Measurements from ENCODE around the gene ADGRA3. TPM values are rescaled to one million over a fixed set of nuclear protein-coding genes. Genes with fewer than 3 reads are reported as not detected.

The ADGRA3 gene
- total RNA-seq, 1 experiment from 2014 or later: 41.2 TPM

DNA sequence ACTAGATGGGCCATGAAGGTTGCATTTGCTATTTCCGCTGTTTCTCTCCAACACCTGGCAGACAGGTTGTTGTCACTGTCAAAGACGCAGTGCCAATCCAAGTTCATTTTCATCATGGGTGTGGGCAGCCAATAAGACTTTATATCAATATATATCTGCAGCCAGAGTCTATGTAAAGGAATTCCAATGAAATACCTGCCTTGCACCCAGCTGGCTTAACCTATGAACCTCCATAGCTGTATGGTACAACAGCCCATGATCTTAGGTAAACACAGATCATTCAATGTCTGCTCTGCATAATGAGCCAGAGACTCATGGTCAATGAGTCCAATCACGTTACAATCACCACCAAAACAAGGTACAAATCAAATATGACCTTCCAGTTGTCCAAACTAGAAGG, 37.7 kb upstream of the ADGRA3 start:
- intact Hi-C loops (cut with micrococcal nuclease; ENCODE audit: unreplicated experiment): no loop called here
- Histone ChIP-seq H3K36me3 (ENCODE audit: control insufficient read depth, insufficient read depth, low read length) (no peaks in the 10 kb centered on the region), H3K27ac (ENCODE audit: low read length) (no peak overlapping the region), H3K4me3 (ENCODE audit: low read depth in 2 of 2, low read length in 2 of 2) (no peak overlapping the region), H3K9me3 (ENCODE audit: control insufficient read depth, insufficient read depth, low read depth, low read length) (no peaks in the 10 kb centered on the region), H3K27me3 (ENCODE audit: control insufficient read depth, insufficient read depth, low read length) (no peaks in the 10 kb centered on the region), H3K4me1 (ENCODE audit: control insufficient read depth, insufficient read depth, low read length) (no peaks in the 10 kb centered on the region)
- CTCF ChIA-PET: no interaction called here
- POLR2A ChIA-PET: no interaction called here
- ATAC-seq: no peak
- no TSS peak for BruUV-seq (replicated peaks)
- in situ Hi-C loops (cut with HindIII; ENCODE audit: low pct_unique_long_range_greater_than_20kb, low sequenced_read_pairs): no loop called here
- DNase-seq (ENCODE audit: low read depth, low spot score): no peak
- TF ChIP-seq, protein P1, sequence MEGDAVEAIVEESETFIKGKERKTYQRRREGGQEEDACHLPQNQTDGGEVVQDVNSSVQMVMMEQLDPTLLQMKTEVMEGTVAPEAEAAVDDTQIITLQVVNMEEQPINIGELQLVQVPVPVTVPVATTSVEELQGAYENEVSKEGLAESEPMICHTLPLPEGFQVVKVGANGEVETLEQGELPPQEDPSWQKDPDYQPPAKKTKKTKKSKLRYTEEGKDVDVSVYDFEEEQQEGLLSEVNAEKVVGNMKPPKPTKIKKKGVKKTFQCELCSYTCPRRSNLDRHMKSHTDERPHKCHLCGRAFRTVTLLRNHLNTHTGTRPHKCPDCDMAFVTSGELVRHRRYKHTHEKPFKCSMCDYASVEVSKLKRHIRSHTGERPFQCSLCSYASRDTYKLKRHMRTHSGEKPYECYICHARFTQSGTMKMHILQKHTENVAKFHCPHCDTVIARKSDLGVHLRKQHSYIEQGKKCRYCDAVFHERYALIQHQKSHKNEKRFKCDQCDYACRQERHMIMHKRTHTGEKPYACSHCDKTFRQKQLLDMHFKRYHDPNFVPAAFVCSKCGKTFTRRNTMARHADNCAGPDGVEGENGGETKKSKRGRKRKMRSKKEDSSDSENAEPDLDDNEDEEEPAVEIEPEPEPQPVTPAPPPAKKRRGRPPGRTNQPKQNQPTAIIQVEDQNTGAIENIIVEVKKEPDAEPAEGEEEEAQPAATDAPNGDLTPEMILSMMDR (IDR thresholded peaks at IDR 0.05): no peak
- TF ChIP-seq POLR2AphosphoS5 (IDR thresholded peaks at IDR 0.05; ENCODE audit: low read depth, low read length) (no peak), SIN3A (IDR thresholded peaks at IDR 0.05; ENCODE audit: borderline replicate concordance, insufficient read depth, low read depth, low read length) (no peak), TCF7L2 (IDR thresholded peaks at IDR 0.05; ENCODE audit: low read depth, low read length) (no peak)
- TF ChIP-seq, protein P2, sequence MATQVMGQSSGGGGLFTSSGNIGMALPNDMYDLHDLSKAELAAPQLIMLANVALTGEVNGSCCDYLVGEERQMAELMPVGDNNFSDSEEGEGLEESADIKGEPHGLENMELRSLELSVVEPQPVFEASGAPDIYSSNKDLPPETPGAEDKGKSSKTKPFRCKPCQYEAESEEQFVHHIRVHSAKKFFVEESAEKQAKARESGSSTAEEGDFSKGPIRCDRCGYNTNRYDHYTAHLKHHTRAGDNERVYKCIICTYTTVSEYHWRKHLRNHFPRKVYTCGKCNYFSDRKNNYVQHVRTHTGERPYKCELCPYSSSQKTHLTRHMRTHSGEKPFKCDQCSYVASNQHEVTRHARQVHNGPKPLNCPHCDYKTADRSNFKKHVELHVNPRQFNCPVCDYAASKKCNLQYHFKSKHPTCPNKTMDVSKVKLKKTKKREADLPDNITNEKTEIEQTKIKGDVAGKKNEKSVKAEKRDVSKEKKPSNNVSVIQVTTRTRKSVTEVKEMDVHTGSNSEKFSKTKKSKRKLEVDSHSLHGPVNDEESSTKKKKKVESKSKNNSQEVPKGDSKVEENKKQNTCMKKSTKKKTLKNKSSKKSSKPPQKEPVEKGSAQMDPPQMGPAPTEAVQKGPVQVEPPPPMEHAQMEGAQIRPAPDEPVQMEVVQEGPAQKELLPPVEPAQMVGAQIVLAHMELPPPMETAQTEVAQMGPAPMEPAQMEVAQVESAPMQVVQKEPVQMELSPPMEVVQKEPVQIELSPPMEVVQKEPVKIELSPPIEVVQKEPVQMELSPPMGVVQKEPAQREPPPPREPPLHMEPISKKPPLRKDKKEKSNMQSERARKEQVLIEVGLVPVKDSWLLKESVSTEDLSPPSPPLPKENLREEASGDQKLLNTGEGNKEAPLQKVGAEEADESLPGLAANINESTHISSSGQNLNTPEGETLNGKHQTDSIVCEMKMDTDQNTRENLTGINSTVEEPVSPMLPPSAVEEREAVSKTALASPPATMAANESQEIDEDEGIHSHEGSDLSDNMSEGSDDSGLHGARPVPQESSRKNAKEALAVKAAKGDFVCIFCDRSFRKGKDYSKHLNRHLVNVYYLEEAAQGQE (IDR thresholded peaks at IDR 0.05; ENCODE audit: insufficient read depth in 1 of 2, low read depth in 2 of 2, low read length in 1 of 2): no peak

GRCh38 chr4:22552812-22553211, 36.9 kb upstream of the ADGRA3 start:
- in situ Hi-C loops (cut with HindIII; ENCODE audit: low pct_unique_long_range_greater_than_20kb, low sequenced_read_pairs) (no loop called here), intact Hi-C loops (cut with micrococcal nuclease; ENCODE audit: unreplicated experiment) (no loop called here)
- no TSS peak for BruUV-seq (replicated peaks)
- ChIA-PET CTCF (no interaction called here), POLR2A (no interaction called here)
- ATAC-seq (no peak), DNase-seq (ENCODE audit: low read depth, low spot score) (no peak)
- Histone ChIP-seq H3K4me3 (ENCODE audit: low read depth in 2 of 2, low read length in 2 of 2) (no peak overlapping the region), H3K4me1 (ENCODE audit: control insufficient read depth, insufficient read depth, low read length) (no peaks in the 10 kb centered on the region), H3K9me3 (ENCODE audit: control insufficient read depth, insufficient read depth, low read depth, low read length) (no peaks in the 10 kb centered on the region), H3K27ac (ENCODE audit: low read length) (no peak overlapping the region), H3K27me3 (ENCODE audit: control insufficient read depth, insufficient read depth, low read length) (no peaks in the 10 kb centered on the region), H3K36me3 (ENCODE audit: control insufficient read depth, insufficient read depth, low read length) (no peaks in the 10 kb centered on the region)
- TF ChIP-seq, protein P1 (IDR thresholded peaks at IDR 0.05): no peak
- TF ChIP-seq, protein P2 (IDR thresholded peaks at IDR 0.05; ENCODE audit: insufficient read depth in 1 of 2, low read depth in 2 of 2, low read length in 1 of 2): no peak
- no peak for TF ChIP-seq POLR2AphosphoS5 (IDR thresholded peaks at IDR 0.05; ENCODE audit: low read depth, low read length)
- TF ChIP-seq TCF7L2 (IDR thresholded peaks at IDR 0.05; ENCODE audit: low read depth, low read length): no peak
- TF ChIP-seq SIN3A (IDR thresholded peaks at IDR 0.05; ENCODE audit: borderline replicate concordance, insufficient read depth, low read depth, low read length): no peak
